ENCODE data around the gene TFF1.

Gene TFF1

DNA sequence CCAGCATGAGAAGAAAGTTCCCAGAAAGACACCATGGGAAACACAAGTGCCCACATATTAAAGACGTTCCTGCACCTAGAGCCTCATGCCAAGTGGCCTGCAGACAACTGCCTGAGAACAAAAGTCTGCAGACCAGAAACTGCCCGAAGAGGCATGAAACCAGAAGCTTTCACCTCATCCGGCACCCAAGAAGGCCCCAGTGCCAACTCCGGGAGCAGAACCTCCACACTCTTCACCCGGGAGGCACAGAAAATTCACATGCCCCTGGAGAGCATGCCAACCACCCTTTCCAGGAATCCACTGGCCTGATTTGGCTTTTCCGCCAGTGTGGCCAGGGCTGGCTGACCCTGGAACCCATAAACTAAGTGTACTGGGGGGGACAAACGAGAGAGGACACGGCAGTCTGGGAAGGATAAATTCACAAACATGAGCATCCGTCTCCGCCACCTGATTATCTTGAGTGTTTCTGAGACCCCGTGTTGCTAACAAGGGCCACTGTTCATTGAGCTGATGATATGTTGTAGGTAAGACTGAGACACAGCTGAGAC lies 22.3 kb downstream of the TFF1 start:
- no peak for DNase-seq (ENCODE audit: low read depth in 2 of 2)

- no peak for DNase-seq (ENCODE audit: low read depth in 2 of 2)
These were observed 22.8 kb downstream of the TFF1 start for GRCh38 chr21:42343556-42343955.

- no peak for DNase-seq (ENCODE audit: low read depth in 2 of 2)
These were observed 23.2 kb downstream of the TFF1 start for GRCh38 chr21:42343101-42343500.

- no peak for DNase-seq (ENCODE audit: low read depth in 2 of 2)
These were observed 24.4 kb downstream of the TFF1 start for GRCh38 chr21:42341776-42342542.

DNA sequence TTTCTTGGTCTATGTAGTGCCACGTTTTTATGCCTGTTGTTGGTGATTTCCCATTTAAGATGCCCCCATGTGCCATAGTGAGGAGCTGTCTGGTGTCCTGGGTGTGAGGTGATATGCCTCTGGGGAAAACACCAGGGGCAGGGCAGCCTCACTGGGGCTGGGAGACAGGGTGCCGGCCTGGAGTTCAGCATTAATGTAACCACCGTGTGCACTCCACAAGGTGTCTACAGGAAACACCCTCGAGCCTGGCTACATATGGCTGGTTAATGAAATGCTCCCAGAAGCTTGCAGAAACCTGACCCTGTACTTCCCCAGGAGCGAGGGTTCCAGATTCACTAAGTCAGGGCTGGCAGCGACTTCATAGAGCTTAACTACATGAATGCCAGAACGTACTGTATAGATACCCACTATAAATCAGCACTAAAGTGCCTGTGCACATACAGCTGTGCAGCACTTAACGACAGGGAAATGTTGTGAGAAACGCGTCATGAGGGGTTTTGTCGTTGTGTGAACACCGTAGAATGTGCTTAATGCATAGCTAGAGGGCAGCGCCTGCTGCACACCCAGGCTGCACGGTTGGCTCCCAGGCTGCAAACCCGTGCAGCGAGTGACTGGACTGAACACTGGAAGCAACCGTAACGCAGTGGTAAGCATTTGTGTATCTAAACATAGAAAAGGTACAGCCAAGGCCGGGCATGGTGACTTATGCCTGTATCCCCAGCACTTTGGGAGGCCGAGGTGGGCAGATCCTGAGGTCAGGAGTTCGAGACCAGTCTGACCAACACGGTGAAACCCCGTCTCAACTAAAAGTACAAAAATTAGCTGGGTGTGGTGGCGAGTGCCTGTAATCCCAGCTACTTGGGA lies 25.9 kb downstream of the TFF1 start:
- DNase-seq (ENCODE audit: low read depth in 2 of 2), result no peak

DNA sequence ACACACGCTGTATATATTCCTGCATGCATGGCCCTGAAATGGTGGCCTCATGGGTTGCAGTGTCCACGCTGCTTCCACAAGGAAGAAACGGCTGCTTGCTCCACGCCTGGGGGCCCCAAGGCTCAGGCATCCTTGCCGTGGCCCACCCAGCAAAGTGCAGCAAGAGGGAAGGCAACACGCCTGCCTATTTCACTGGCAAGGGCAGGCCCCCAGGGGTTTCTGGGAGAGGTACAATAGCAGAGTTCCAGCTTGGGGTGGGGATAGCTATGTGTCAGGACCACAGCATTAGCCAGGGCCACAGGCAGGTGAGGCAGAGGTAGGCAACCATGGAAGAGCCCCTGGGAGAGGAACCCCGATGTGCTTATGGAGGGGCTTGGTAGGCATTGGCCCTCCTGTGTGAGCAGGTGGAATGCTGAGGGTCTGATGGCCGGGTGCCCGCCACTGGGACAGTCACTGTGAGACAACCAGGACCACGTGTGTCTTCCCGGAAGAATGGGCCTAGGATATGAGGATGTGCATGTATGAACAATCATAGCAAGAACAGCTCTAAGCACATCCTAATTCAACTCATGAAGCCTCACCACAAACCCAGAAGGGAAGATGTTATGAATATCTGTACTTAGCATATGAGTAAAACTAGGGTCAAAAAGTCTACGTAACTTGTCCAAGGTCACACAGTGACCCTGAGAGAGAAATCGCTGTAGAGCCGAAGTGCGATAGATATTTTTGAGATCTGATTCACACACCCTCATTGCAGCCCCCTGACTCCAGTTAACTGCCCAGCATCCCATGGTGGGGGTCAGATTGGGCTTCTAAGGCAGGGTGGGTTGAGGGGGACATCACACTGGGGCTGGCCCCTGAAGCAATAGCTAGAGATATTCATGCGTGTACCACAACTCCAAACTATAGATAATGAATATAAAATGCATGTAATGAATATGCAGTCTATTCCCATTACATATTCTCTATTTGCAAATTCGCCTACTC lies 27.3 kb downstream of the TFF1 start:
- DNase-seq (ENCODE audit: low read depth in 2 of 2), result no peak

DNA sequence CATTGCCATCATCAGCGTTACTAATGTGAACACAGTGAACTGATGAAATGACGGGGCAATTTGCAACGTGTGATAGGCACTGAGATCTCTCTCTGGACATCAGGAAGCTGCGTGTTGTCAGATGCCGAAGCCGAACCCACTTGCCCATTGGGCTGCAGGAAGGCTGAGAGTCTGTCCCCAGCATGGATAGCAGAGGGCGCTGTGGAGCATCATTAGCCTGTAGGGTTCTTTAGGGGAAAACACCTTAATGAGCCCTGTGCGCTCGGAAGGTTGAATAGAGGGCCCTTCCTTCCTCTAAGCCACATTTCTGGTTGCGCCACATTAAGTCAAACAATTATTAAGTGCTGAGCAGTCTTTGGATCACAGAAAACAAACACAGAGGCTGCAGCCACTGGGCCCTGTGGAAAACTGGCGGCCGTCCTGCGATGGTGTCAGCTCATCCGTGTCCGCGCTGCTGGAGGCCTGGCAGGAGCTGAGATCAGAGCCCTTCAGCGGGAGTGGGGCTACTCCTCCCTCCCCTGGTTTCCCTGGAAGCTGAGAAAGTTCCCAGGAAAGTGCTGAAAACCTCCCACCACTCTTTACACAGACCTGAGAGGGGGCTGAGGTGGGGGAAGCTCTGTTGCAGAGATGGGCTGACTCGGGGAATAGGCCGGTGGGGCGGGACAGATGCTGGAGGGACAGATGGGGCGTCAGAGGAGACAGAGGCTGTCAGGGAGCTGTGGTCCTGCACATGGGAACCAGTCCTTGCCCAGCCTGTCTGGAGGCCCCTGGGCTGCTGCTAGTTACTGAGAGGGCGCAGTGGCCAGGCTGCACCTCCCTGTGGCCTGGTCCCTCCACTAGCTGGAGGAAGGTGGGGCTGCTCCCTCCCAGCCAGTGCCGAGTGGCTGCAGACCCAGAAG lies 28.3 kb downstream of the TFF1 start:
- peak; percentile 51 to 77 for DNase-seq (ENCODE audit: low read depth in 2 of 2)

DNA sequence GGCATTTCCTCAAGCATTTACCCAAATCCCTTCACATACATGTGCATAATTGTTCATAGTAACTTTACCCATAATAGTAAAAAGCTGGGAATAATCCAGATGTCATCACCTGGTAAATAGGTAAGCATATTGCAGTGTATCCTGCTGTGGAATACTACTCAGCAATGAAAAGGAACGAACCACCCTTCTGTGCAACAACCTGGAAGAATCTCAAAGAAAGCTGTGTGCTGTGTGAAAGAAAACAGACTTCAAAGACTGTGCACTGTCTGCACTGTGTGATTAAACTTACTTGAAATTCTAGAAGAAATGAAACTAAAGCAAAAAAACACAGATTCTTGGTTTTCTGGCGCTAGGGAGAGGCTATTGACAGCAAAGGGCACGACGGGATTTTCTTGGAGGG lies 29.1 kb downstream of the TFF1 start:
- no peak for DNase-seq (ENCODE audit: low read depth in 2 of 2)

DNA sequence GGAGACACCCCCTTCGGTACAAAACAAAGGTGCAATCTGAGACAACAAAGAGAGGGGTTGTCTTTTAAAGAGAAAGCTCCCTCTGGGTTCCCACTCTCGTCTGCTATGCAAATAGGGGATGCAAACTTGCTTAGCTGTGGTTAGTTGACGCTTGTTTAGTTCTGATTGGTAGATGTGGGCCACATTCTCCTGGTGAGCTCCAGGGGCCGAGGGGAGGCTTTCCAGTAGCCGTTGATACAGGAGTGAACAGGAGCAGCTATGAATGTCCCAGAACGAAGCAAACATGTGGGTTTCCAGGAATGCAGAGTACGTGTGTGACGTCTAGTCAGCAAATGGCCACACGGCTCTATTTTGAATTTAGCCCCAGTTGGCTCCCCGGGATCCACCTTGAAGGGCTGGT lies 30.3 kb downstream of the TFF1 start:
- DNase-seq (ENCODE audit: low read depth in 2 of 2), result no peak

DNA sequence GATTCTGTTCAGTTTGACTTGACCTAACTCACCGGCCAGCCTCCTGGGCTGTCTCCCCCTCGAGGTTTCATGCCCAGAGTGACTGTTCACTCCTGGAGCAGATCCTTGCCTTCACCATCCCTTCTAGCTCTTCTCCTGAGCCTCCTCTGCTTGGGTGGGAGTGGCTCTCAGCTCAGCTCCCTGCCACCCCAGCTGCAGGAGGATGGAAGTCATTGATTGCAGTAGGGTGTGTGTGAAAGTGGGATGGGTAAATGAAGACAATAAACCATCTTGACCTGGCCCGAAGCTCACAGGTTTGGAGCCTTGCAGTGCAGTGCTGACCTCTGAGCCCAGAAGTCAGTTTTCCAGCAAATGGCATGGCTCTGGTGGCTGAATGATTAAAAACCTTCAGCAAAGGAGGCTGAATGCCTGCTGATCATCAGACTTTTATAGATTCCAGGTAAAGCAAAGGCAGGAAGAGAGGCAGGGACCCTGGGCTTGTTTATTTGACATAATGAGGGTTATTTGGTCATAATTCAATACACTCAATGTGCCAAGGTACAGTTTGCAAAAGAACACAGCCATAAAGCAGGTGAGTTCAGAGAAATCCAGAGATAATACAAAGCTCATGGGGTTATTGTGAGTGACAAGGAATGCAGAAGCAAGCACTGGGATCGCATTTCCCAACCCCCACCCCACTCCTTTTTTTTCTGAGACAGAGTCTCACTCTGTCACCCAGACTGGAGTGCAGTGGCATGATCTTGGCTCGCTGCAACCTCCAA lies 33.6 kb downstream of the TFF1 start:
- DNase-seq (ENCODE audit: low read depth in 2 of 2), result no peak

DNA sequence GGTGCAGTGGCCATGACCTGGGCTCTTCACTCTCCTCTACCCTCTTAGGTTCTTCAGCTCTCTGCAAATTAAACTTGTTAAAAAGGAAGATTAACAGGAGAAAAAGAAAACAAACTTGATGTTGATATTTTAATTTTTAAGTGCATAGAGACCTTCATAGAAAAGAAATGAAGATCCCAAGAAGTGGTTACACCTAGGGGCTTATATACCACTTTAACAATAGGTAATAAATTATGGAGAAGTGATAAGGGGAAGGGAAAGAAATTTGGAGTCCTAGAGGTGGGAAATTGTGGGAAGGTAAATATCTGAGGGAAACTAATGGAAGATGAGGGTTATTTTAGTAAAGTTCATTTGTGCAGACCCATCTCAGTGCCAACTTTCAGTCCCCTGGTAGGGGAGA lies 34.7 kb downstream of the TFF1 start:
- no peak for DNase-seq (ENCODE audit: low read depth in 2 of 2)

- no peak for DNase-seq (ENCODE audit: low read depth in 2 of 2)
These were observed 35.7 kb downstream of the TFF1 start for GRCh38 chr21:42330380-42331371.

- DNase-seq (ENCODE audit: low read depth in 2 of 2), result no peak
These were observed 41.4 kb downstream of the TFF1 start for GRCh38 chr21:42324896-42325295.

GRCh38 chr21:42321845-42322244 lies 44.5 kb downstream of the TFF1 start:
- no peak for DNase-seq (ENCODE audit: low read depth in 2 of 2)

DNA sequence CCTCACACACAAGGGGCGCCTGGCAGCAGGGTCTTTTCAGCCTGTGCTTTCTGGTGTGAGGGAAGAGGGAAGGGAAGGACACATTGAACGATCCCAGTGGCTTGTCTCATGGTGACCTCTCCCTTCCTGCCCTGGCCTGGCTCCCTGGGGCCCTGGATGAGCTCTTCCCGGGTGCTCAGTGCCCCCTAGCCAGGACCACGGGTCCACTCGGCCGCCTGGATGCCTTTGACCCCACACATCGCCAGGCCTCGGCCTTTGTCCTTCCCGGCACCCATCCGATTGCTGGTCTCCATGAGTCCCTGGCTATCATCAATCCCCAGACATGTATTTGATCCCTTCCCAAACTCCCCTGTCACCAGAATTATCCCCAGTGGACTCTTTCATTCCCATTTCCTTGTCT lies 45.1 kb downstream of the TFF1 start:
- DNase-seq (ENCODE audit: low read depth in 2 of 2), result no peak

DNA sequence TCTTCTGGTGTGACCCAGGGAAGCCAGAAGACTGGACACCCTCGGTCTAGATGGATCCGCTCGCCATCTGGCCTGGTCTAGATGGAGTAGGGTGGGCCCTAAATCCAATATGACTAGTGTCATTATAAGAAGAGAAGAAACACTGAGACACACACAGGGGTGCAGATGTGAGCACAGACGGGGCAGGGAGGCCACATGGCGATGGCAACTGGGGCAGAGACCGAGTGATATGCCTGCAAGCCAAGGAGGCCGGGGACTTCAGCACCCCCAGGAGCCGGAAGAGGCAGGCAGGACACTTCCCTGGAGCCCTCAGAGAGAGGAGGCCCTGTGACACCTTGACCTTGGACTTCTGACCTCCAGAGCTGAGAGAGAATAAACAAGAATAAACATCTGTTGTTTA lies 45.5 kb downstream of the TFF1 start:
- DNase-seq (ENCODE audit: low read depth in 2 of 2), result no peak

GRCh38 chr21:42319851-42320572 lies 46.3 kb downstream of the TFF1 start:
- no peak for DNase-seq (ENCODE audit: low read depth in 2 of 2)

DNA sequence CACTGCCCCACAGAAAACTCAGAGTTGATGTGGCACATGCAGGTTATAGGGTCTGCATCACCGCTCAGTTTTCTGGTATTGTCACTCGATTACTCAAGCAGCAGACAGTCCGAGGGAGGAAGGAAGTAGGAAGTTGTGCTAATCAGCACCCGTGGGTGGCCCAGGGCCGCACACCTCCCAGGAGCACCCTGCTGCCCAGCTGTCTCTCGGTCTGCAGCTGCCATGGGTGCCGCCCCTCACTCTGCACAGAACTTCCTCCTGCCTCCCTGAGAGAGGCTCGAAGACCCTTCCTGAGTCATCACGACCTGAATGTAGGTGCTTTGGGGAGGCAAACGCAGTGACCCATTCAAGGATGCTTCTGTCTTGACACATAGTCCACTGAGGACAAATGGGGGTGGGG lies 47.0 kb downstream of the TFF1 start:
- no peak for DNase-seq (ENCODE audit: low read depth in 2 of 2)
